ENCODE results near the gene BCAT1.
"Not testable (repeated sequence)": the region's sequence is repeated elsewhere in the genome, so short reads cannot be mapped to it uniquely, and the experiment has no call there.

The BCAT1 gene

GRCh38 chr12:24960222-24960855 lies 11.4 kb upstream of the BCAT1 start:
- DNase-seq (ENCODE audit: low spot score): peak; percentile 45

GRCh38 chr12:24956351-24956750 lies 7.5 kb upstream of the BCAT1 start:
- not testable (repeated sequence) for DNase-seq (ENCODE audit: low spot score)

- DNase-seq (ENCODE audit: low spot score): no peak
Observed at GRCh38 chr12:24955853-24956252, 7.0 kb upstream of the BCAT1 start.

GRCh38 chr12:24955389-24955788 lies 6.5 kb upstream of the BCAT1 start:
- DNase-seq (ENCODE audit: low spot score): no peak

GRCh38 chr12:24954261-24954660 lies 5.4 kb upstream of the BCAT1 start:
- DNase-seq (ENCODE audit: low spot score): no peak

- no peak for DNase-seq (ENCODE audit: low spot score)
Observed at GRCh38 chr12:24952389-24952788, 3.5 kb upstream of the BCAT1 start.

GRCh38 chr12:24950231-24950834 lies 1.4 kb upstream of the BCAT1 start:
- DNase-seq (ENCODE audit: low spot score): no peak

GRCh38 chr12:24948420-24948756 lies 513 bp downstream of the BCAT1 start:
- peak; percentile 30 for DNase-seq (ENCODE audit: low spot score)

- DNase-seq (ENCODE audit: low spot score): peak; percentile 13
Observed at GRCh38 chr12:24947541-24948419, 1.1 kb downstream of the BCAT1 start.

GRCh38 chr12:24945845-24946244 lies 3.1 kb downstream of the BCAT1 start:
- DNase-seq (ENCODE audit: low spot score): no peak

- DNase-seq (ENCODE audit: low spot score): no peak
Observed at GRCh38 chr12:24945039-24945438, 3.9 kb downstream of the BCAT1 start.

- DNase-seq (ENCODE audit: low spot score): no peak
Observed at GRCh38 chr12:24944601-24944975, 4.3 kb downstream of the BCAT1 start.

- no peak for DNase-seq (ENCODE audit: low spot score)
Observed at GRCh38 chr12:24943947-24944600, 4.8 kb downstream of the BCAT1 start.

GRCh38 chr12:24940157-24940556 lies 8.7 kb downstream of the BCAT1 start:
- DNase-seq (ENCODE audit: low spot score): no peak

GRCh38 chr12:24939551-24939950 lies 9.3 kb downstream of the BCAT1 start:
- not testable (repeated sequence) for DNase-seq (ENCODE audit: low spot score)

GRCh38 chr12:24938341-24938740 lies 10.6 kb downstream of the BCAT1 start:
- no peak for DNase-seq (ENCODE audit: low spot score)

GRCh38 chr12:24937553-24938244 lies 11.2 kb downstream of the BCAT1 start:
- no peak for DNase-seq (ENCODE audit: low spot score)

- DNase-seq (ENCODE audit: low spot score): no peak
Observed at GRCh38 chr12:24933694-24934407, 15.1 kb downstream of the BCAT1 start.

GRCh38 chr12:24931666-24932405 lies 17.1 kb downstream of the BCAT1 start:
- no peak for DNase-seq (ENCODE audit: low spot score)

- DNase-seq (ENCODE audit: low spot score): no peak
Observed at GRCh38 chr12:24929953-24930352, 18.9 kb downstream of the BCAT1 start.

All from kidney capillary endothelial cell (primary cell).